ENCODE results near the gene PPWD1. TPM values are rescaled to one million over a fixed set of nuclear protein-coding genes. Genes with fewer than 3 reads are reported as not detected.

The PPWD1 gene
- polyA plus RNA-seq, 6 donors from 2014 or later, result 18.2 to 32.7 (median 25.9) TPM

DNA sequence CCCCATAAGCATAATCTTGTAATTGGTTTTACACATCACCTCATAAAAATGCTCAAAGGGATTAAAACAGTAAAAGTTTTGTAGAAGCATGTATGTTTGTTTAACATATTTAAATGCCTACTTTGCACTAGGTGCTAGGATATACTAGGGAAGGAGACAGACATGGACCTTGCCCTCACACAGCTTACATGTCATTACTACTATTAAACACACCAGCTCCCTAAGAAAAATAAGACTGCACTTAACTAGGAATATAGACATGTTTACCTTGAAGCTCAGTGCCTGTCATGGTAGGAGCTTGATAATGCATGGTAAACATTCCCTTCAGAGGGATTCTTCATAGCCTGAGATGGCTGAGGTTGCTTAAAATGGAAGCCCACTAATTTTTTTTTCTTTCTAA lies 67.9 kb downstream of the PPWD1 start:
- no peak for ATAC-seq (ENCODE audit: low read depth in 2 of 2)
- no peaks in the 10 kb centered on the region for H3K36me3 Mint-ChIP-seq
- H3K27ac Mint-ChIP-seq, result no peak overlapping the region
- H3K4me3 Mint-ChIP-seq, result peak overlapping the region in 1 of 8 donors; percentile 7
- peaks cover under 1 to 18% (median 10%) of the 10 kb centered on the region in 3 donors for H3K4me1 Mint-ChIP-seq
- no peak for DNase-seq
- no peaks in the 10 kb centered on the region for H3K27me3 Mint-ChIP-seq
- no peaks in the 10 kb centered on the region for H3K9me3 Mint-ChIP-seq

Other genes starting within 250 kb of the PPWD1 start
- gene ADAMTS6, start 81.4 kb upstream of the PPWD1 start, polyA plus RNA-seq (ENCODE audit: low read depth in 6 of 6), result under 1 TPM; 0.19 to 0.80 (median 0.48) TPM
- 10 to 100 TPM in 3 of 6 donors, 1 to 10 TPM in 3; 5.7 to 13.3 (median 10.8) TPM for gene CENPK, start 128 bp upstream of the PPWD1 start, polyA plus RNA-seq (ENCODE audit: low read depth in 6 of 6)
- gene TRIM23, start 61.0 kb downstream of the PPWD1 start, polyA plus RNA-seq (ENCODE audit: low read depth in 6 of 6), result 10 to 100 TPM; 16.0 to 21.5 (median 18.6) TPM
- 1 to 10 TPM; 3.6 to 8.8 (median 5.5) TPM for gene SHLD3, start 61.7 kb downstream of the PPWD1 start, polyA plus RNA-seq (ENCODE audit: low read depth in 6 of 6)
- gene TRAPPC13, start 61.7 kb downstream of the PPWD1 start, polyA plus RNA-seq (ENCODE audit: low read depth in 6 of 6), result 10 to 100 TPM; 16.2 to 21.7 (median 18.4) TPM
- 1 to 10 TPM; 1.9 to 4.3 (median 3.2) TPM for gene SGTB, start 158.8 kb downstream of the PPWD1 start, polyA plus RNA-seq (ENCODE audit: low read depth in 6 of 6)
- 1 to 10 TPM; 1.9 to 7.3 (median 4.1) TPM for gene NLN, start 158.9 kb downstream of the PPWD1 start, polyA plus RNA-seq (ENCODE audit: low read depth in 6 of 6)